B cell (primary cell): ENCODE data around the gene CALCOCO1. TPM values are rescaled to one million over a fixed set of nuclear protein-coding genes. Genes with fewer than 3 reads are reported as not detected.

Experiments used
- ATAC-seq: fragments of 200-7000 bp; cut with Tn5 transposase; one replicate; pipeline ENCODE4 v1.10.0; 2021; ENCODE audit warnings: low read depth, mild to moderate bottlenecking, moderate number of reproducible peaks, moderate library complexity
- CTCF ChIA-PET: fragments of 350-600 bp; sonication (Branson Sonifier 250); formaldehyde crosslinking; loops from one replicate; lab custom pipeline; 2021; ENCODE audit warnings: antibody characterized with exemption, inconsistent platforms; lab: Charles Lee
- POLR2A ChIA-PET: fragments of 350-600 bp; sonication (Branson Sonifier 250); formaldehyde crosslinking; loops from one replicate; lab custom pipeline; 2021; ENCODE audit warnings: antibody characterized with exemption; lab: Charles Lee
- DNase-seq: peaks from one replicate; pipeline ENCODE4 v3.0.0; 2013
- H2AFZ ChIP-seq: 2 replicates; pipeline ENCODE4 v1.6.1; 2012; ENCODE audit warnings: mild to moderate bottlenecking, low read depth, low read length; ENCODE audit not compliant: insufficient read depth, poor library complexity, severe bottlenecking
- H3K27ac ChIP-seq, 2 donors: 1 replicate in 1 of 2; 2 replicates in 1 of 2; pipeline ENCODE4 v1.5.1; 2012 to 2013; ENCODE audit warnings: low read length in 2 of 2, mild to moderate bottlenecking in 2 of 2, moderate library complexity in 1 of 2
- H3K27me3 ChIP-seq, 4 experiments: fragments of 200-600 bp in 1 of 4; sonication (generic) in 1 of 4; replicated peaks in 1 of 4; 1 replicate in 2 of 4; 2 replicates in 2 of 4; pipeline versions ENCODE4 v1.6.1 to v1.7.0; 2013 to 2016; ENCODE audit warnings: low read length in 3 of 4, mild to moderate bottlenecking in 2 of 4, mixed read lengths in 1 of 4, moderate library complexity in 1 of 4; ENCODE audit not compliant: insufficient read depth in 4 of 4, control insufficient read depth in 3 of 4; ENCODE audit errors: control extremely low read depth in 1 of 4
- H3K36me3 ChIP-seq, 2 experiments: replicated peaks in 1 of 2; 1 replicate in 1 of 2; 2 replicates in 1 of 2; pipeline versions ENCODE4 v1.6.1 to v1.7.1; 2013; ENCODE audit warnings: low read length in 1 of 2; ENCODE audit not compliant: insufficient read depth in 2 of 2, control insufficient read depth in 1 of 2; ENCODE audit errors: control extremely low read depth in 1 of 2, extremely low read depth in 1 of 2
- H3K4me1 ChIP-seq, 2 donors: fragments of 200-600 bp in 1 of 2; sonication (generic) in 1 of 2; 1 replicate in 1 of 2; 2 replicates in 1 of 2; pipeline versions ENCODE4 v1.5.1 to v1.6.1; 2013 to 2017; ENCODE audit warnings: low read length in 2 of 2; ENCODE audit not compliant: control insufficient read depth in 2 of 2, insufficient read depth in 2 of 2
- H3K4me2 ChIP-seq: replicated peaks from 2 replicates; pipeline ENCODE3; 2012; ENCODE audit warnings: mild to moderate bottlenecking, low read depth, low read length; ENCODE audit not compliant: poor library complexity, severe bottlenecking
- H3K4me3 ChIP-seq, 5 experiments: fragments of 200-600 bp in 1 of 5; sonication (generic) in 1 of 5; 1 replicate in 3 of 5; 2 replicates in 2 of 5; pipeline versions ENCODE4 v1.5.1 to v1.7.0; 2011 to 2016; ENCODE audit warnings: low read length in 4 of 5, mild to moderate bottlenecking in 4 of 5, low read depth in 2 of 5, control low read depth in 1 of 5, moderate library complexity in 1 of 5; ENCODE audit not compliant: insufficient read depth in 1 of 5; ENCODE audit errors: control extremely low read depth in 1 of 5, extremely low read depth in 1 of 5
- H3K79me2 ChIP-seq: fragments of 200-600 bp; sonication (generic); one replicate; pipeline ENCODE4 v1.6.0; 2016; ENCODE audit warnings: low read length; ENCODE audit not compliant: control insufficient read depth, insufficient read depth
- H3K9ac ChIP-seq: fragments of 200-600 bp; sonication (generic); 2 replicates; pipeline ENCODE4 v1.6.1; 2017; ENCODE audit warnings: mild to moderate bottlenecking, low read length, moderate library complexity
- H3K9me3 ChIP-seq, 3 donors: one replicate each; pipeline versions ENCODE4 v1.6.1 to v1.7.1; 2013; ENCODE audit warnings: low read length in 2 of 3; ENCODE audit not compliant: control insufficient read depth in 2 of 3, insufficient read depth in 1 of 3; ENCODE audit errors: control extremely low read depth in 1 of 3
- H4K20me1 ChIP-seq: 2 replicates; pipeline ENCODE4 v1.6.0; 2012; ENCODE audit warnings: mild to moderate bottlenecking, low read length; ENCODE audit not compliant: insufficient read depth, control insufficient read depth, poor library complexity, severe bottlenecking
- H3K27ac Mint-ChIP-seq: one replicate; pipeline ENCODE4 v1.8.0; 2021; ENCODE audit warnings: mixed read lengths
- H3K27me3 Mint-ChIP-seq: one replicate; pipeline ENCODE4 v1.8.0; 2021; ENCODE audit warnings: mixed read lengths
- H3K4me1 Mint-ChIP-seq: one replicate; pipeline ENCODE4 v1.8.0; 2021; ENCODE audit warnings: mixed read lengths
- H3K4me3 Mint-ChIP-seq: one replicate; pipeline ENCODE4 v1.8.0; 2021; ENCODE audit warnings: mixed read lengths
- H3K9me3 Mint-ChIP-seq: one replicate; pipeline ENCODE4 v1.8.0; 2022; ENCODE audit warnings: mixed read lengths; ENCODE audit not compliant: insufficient read depth
- EZH2 ChIP-seq: IDR thresholded peaks from 2 replicates; pipeline ENCODE4 v1.6.1; 2012; ENCODE audit warnings: borderline replicate concordance, low read depth, mild to moderate bottlenecking, moderate library complexity, low read length; ENCODE audit not compliant: insufficient read depth, poor library complexity, severe bottlenecking
- WGBS: methylation state at CpG from one replicate; pipeline ENCODE4 v1.1.5; 2013; ENCODE audit warnings: missing lambda C conversion rate; ENCODE audit not compliant: insufficient coverage; 5-methylcytosine and 5-hydroxymethylcytosine counted together
- intact Hi-C: fragments of 100-400 bp; cut with micrococcal nuclease; formaldehyde crosslinking; loops from one replicate; pipeline ENCODE4 v1.10.0; 2022
- polyA plus RNA-seq: library from polyadenylated mRNA; depleted of rRNA; stranded (reverse); fragments of >200 nt; gene quantifications from 2 replicates; pipeline ENCODE4 v1.2.3, GENCODE V29; 2012
- total RNA-seq, 2 donors: library from RNA; stranded (reverse); fragments of 120-200 nt in 1 of 2; gene quantifications; 1 replicate in 1 of 2; 2 replicates in 1 of 2; pipeline versions ENCODE4 v1.2.3 to v1.2.4, GENCODE V29; 2013 to 2022
- TF ChIP-seq, protein P1 (sequence below): fragments of 200-600 bp; IDR thresholded peaks from one replicate; pipeline ENCODE4 v1.8.0; 2022; ENCODE audit warnings: antibody characterized with exemption, mild to moderate bottlenecking

The CALCOCO1 gene
- total and polyA plus RNA-seq, 2 donors (not counting 1 experiment from before 2014, with no cell fraction given): 169 to 179 TPM

DNA sequence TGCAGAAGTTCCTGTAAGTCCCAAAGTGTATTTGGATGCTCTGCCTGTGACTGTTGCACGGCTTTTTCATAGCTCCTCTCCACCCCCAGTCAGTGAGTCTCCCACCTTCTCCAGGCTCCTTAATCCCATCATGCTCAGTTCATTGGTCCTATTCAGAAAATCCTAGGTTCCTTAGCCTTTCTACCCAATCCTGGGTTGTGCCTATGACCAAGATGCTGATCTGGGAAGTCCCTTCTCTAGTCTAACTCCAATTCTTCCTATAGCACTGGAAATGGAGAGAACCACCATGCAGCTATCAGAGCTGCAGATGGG, 16.8 kb upstream of the CALCOCO1 start:
- no peaks in the 10 kb centered on the region for H3K9me3 Mint-ChIP-seq
- no peaks in the 10 kb centered on the region for H3K36me3 ChIP-seq
- H3K27ac Mint-ChIP-seq: no peak overlapping the region
- H3K4me2 ChIP-seq: no peak overlapping the region
- no peak overlapping the region for H3K4me3 ChIP-seq
- no peak overlapping the region for H3K4me3 Mint-ChIP-seq
- WGBS: 100% methylated on average over 1 of the region's 1 CpG
- H3K79me2 ChIP-seq: no peaks in the 10 kb centered on the region
- ChIA-PET CTCF (interaction anchor here (0.6 to 11.2 kb wide), 18 partner anchors 10 to 448 kb away, joined by 3 to 254 read pairs (median 8); partner anchors contain the start of genes ATP5MC2, CALCOCO1 and CISTR), POLR2A (no interaction called here)
- no peaks in the 10 kb centered on the region for H4K20me1 ChIP-seq
- peaks cover 0 to 83% (median 57%) of the 10 kb centered on the region in 4 experiments for H3K27me3 ChIP-seq
- intact Hi-C loops: no loop called here
- peaks cover 0 to 10% (median 0%) of the 10 kb centered on the region in 3 donors for H3K9me3 ChIP-seq
- H3K27ac ChIP-seq: no peak overlapping the region
- DNase-seq: no peak
- no peak overlapping the region for H3K9ac ChIP-seq
- no peak for ATAC-seq
- H3K4me1 Mint-ChIP-seq: peaks cover 23% of the 10 kb centered on the region
- H3K4me1 ChIP-seq: peaks cover 34 to 36% of the 10 kb centered on the region in 2 donors
- TF ChIP-seq EZH2: no peak
- TF ChIP-seq, protein P1, sequence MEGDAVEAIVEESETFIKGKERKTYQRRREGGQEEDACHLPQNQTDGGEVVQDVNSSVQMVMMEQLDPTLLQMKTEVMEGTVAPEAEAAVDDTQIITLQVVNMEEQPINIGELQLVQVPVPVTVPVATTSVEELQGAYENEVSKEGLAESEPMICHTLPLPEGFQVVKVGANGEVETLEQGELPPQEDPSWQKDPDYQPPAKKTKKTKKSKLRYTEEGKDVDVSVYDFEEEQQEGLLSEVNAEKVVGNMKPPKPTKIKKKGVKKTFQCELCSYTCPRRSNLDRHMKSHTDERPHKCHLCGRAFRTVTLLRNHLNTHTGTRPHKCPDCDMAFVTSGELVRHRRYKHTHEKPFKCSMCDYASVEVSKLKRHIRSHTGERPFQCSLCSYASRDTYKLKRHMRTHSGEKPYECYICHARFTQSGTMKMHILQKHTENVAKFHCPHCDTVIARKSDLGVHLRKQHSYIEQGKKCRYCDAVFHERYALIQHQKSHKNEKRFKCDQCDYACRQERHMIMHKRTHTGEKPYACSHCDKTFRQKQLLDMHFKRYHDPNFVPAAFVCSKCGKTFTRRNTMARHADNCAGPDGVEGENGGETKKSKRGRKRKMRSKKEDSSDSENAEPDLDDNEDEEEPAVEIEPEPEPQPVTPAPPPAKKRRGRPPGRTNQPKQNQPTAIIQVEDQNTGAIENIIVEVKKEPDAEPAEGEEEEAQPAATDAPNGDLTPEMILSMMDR: no peak
- H3K27me3 Mint-ChIP-seq: peaks cover 55% of the 10 kb centered on the region
- no peak overlapping the region for H2AFZ ChIP-seq

DNA sequence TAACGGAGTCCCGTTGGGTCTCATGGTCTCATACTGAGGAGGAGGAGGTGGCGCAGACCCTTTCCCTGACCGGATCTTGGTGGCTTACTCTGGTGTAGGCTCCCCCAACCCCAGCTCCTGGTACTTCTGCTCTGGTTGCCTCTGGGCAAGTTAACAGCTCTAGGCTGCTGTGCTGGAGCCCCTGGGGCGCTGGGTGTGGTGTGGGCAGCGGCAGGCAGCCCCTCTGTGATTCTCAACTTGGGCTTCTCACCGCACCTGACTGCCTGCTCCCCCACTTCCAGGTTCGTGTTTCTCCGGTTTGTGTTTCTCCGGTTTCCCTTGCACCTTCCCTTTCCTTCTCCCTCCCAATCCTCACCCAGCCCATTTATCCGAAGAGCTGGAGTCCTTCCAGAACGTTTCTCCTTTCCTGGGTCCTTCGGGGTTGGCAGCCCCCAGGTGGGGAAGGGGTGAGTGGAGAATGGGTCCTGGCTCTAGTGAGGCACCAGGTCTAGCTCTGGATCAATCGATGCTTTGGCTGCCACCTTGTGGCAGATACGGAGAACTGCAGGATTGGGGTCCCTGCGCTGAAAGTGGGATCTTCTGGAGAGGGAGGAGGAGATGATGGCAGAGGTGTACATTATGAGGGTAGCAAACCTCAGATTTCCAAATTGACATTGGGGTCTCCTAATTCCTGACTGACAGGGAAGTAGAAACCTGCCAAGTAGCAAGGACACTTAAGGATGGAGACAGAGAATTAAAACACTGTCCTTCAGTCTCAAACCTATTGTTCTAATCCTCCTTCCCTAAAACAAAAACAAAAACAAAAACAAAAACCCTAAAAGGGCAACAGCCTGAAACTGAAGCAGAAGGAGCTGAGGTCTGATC, 16.2 kb upstream of the CALCOCO1 start:
- peaks cover 60% of the 10 kb centered on the region for H3K27me3 Mint-ChIP-seq

More for the DNA sequence above, 16.2 kb upstream of the CALCOCO1 start:
- H3K27ac Mint-ChIP-seq: no peak overlapping the region
- ChIA-PET CTCF (interaction anchor here (0.6 to 11.2 kb wide), 21 partner anchors 11 to 537 kb away, joined by 3 to 254 read pairs (median 5); partner anchors contain the start of genes ATP5MC2, CALCOCO1, CBX5 and CISTR), POLR2A (no interaction called here)
- Histone ChIP-seq H3K9me3 (peaks cover 0 to 10% (median 0%) of the 10 kb centered on the region in 3 donors), H4K20me1 (no peaks in the 10 kb centered on the region), H3K9ac (peak overlapping the region; percentile 8), H3K4me3 (peak overlapping the region in 3 of 5 experiments; percentile 9 to 31 (median 26)), H3K4me2 (peak overlapping the region; percentile 71), H3K27me3 (peaks cover 0 to 84% (median 60%) of the 10 kb centered on the region in 4 experiments), H2AFZ (peak overlapping the region; percentile 55), H3K36me3 (no peaks in the 10 kb centered on the region), H3K79me2 (no peaks in the 10 kb centered on the region), H3K4me1 (peaks cover 40 to 42% of the 10 kb centered on the region in 2 donors), H3K27ac (no peak overlapping the region)
- ATAC-seq (peak; percentile 73), DNase-seq (peak; percentile 83)
- no peaks in the 10 kb centered on the region for H3K9me3 Mint-ChIP-seq
- TF ChIP-seq, protein P1: peak; percentile 95
- TF ChIP-seq EZH2: no peak
- H3K4me1 Mint-ChIP-seq: peaks cover 29% of the 10 kb centered on the region
- intact Hi-C loops: loop anchor here (1.0 to 2.0 kb wide), 2 partner anchors 13 to 42 kb away; no protein-coding TSS in a partner anchor
- H3K4me3 Mint-ChIP-seq: peak overlapping the region; percentile 57
- 18% methylated on average over 13 of the region's 16 CpGs for WGBS
